ENCODE results near the gene CKAP5.

GRCh38 chr11:46889251-46889650 lies 43.2 kb upstream of the CKAP5 start:
- TF ChIP-seq CTCF (IDR thresholded peaks at IDR 0.05; ENCODE audit: low read depth, low read length, poor library complexity, severe bottlenecking) (no peak), EZH2phosphoT487 (IDR thresholded peaks at IDR 0.05; ENCODE audit: borderline replicate concordance, low read length) (no peak)

Data from DOHH2 (cell line).